Neural progenitor cell (in vitro differentiated cells): Measurements from ENCODE around the gene ILF3.

Experiments
- CTCF ChIP-seq: fragments of 200-600 bp; sonication (generic); IDR thresholded peaks from 2 replicates; pipeline ENCODE4 v1.5.1; 2017; ENCODE audit warnings: antibody characterized with exemption, mild to moderate bottlenecking
- EZH2 ChIP-seq: fragments of 200-600 bp; sonication (generic); IDR thresholded peaks from 2 replicates; pipeline ENCODE4 v1.6.1; 2017; ENCODE audit warnings: antibody characterized with exemption, mild to moderate bottlenecking, moderate library complexity

- TF ChIP-seq CTCF: no peak
- TF ChIP-seq EZH2: no peak
These were observed 28.9 kb downstream of the ILF3 start for GRCh38 chr19:10683064-10683426.
